HS-5 (cell line): ENCODE measurements around the gene ZNF343.
"Not testable (repeated sequence)": the region's sequence is repeated elsewhere in the genome, so short reads cannot be mapped to it uniquely, and the experiment has no call there.

ENCODE experiments used
- DNase-seq: peaks from one replicate; pipeline ENCODE4 v3.0.0-alpha.2; 2012; ENCODE audit warnings: low read depth

The ZNF343 gene

DNA sequence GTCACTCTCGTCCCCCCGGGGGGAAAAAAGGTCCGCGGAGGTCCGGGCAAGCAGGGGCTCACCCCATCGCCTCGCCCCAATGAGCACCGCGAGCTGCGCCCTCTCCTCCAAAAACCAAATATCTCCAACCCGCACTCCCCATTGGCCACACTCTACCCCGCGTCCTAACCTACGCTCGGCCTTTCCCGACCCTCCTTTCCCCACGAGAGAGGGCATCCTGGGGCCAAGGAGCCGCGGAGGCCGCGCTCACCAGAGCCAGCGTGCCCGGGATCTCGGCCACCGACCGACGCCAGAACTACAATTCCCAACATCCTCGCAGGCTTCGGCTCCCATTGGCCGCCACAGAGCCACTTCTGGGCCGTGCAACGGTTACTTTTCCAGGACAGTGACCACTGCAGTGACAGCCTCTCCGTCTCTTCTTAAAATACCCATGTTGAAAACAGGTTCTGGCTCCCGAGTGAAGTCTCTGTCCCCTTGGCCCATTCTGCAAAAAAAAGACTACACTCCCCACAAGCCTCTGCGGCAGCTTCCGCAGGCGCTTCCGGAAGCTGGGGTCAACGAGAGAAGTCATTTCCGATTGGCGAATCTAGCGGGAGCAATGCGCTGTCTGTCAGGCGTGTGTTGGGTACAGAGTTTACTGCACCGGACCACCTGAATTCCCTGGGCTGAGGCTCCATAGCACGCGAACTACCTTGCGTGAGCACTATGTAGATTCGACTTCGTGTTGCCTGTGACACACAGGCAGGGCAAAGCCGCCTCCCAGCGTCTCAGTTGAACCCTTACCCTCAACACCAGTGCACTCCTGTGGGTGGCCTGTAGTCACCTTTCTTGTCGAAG lies at the start of gene ZNF343:
Gene ZNF343 (minus strand): TSS at position 285 of the 837 bp plus-strand sequence. CDS start 15,020 bp downstream, outside the sequence.
- peak; percentile 68 for DNase-seq

DNA sequence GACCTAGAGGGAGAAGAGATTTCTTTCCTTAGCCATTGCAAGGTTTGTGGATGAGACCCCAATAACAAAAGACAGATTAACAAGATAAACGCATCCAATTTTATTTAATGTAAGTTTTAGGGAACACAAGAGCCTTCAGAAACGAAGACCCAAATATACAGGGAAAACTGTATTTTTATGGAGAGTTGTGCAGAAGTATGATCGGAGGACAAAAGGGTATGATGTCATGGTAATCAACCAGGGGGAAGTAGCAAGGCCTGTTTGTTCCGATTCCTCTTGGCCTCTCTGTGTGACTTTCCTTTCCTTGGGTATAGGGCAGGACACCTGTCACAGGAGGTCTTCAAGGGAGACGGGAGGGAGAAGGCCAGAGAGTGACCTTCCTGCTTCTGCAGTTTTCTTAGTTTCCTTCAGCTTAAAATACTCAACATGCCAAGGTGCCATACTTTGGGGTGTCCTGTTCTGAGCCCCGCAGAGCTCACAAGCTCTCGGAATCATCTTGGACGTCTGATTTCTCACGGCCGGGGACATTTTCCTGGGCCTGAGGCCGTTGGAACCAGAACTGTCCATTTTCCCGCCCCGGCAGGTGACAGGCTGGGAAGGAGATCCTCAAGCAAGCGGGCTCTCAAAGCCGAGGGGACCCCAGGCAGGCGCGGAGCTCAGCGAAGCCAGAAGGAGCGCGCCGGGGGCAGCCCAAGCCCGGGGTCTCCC lies 49.3 kb upstream of the ZNF343 start:
- DNase-seq, result no peak

DNA sequence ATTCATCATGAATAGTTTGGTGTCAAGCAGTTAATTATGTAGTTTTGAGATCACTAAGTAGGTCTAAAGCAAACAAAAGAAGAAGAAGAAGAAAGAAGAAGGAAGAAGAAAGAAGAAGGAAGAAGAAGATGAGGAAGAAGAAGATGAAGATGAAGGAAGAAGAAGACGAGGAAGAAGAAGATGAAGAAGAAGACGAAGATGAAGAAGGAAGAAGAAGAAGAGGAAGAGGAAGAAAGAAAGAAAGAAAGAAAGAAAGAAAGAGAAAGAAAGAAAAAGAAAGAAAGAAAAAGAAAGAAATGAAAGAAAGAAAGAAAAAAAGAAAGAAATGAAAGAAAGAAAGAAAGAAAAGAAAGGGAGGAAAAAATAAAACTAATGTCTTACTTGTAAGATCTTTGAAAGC lies 36.9 kb upstream of the ZNF343 start:
- DNase-seq, result no peak

DNA sequence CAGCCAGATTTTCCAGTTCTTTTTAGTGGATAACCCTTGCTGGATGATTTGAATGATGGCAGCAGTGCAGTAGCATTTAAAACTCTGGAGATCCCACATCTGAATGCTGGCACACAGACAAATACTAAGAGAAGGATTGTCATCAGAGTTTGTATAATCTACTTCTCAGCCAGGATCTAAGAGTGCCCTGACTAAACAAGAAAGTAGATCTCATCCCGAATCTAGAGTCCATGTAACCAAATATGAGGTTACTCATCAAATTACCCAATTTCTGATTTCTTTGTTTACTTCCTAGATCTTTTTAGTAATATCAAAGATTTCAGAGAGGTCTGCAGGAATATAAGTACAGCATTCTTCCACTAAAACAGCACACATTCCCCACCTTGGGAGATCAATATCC lies 35.5 kb upstream of the ZNF343 start:
- no peak for DNase-seq

DNA sequence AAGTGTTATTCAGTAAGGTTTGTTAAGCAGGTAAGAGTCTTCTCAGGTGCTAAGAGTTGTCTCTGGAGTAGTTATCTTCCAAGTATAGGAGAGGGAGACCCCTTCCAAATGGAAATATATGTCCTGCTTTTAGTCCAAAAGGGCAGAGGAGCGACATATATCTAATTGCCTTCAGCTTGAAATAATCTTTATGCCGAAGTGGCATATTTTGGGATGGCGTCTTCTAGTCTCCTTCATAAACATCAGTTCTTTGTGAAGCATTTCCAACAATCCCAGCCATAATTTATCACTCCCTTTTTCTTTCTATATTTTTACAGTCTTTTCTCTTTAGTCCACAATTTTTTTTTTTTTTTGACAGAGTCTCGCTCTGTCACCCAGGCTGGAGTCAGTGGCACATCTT lies 33.6 kb upstream of the ZNF343 start:
- no peak for DNase-seq

DNA sequence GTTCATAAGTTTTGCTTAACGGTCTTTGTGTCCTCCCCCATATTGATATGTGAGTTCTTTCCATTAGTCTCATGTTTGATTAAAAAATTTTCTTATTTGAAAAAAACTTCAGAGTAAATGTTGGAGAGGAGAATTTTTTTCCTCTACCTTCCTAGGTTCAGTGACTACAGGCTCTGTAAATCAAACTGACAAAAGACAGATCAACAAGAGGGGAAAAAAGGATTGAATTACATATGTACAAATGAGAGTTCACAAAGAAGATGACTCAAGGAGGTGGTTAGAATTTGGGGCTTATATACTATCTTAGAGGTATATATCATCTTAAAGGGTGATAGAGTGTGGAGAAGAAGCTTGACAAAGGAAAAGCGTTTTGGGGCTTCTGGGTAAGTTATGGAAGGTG lies 33.2 kb upstream of the ZNF343 start:
- DNase-seq, result no peak

DNA sequence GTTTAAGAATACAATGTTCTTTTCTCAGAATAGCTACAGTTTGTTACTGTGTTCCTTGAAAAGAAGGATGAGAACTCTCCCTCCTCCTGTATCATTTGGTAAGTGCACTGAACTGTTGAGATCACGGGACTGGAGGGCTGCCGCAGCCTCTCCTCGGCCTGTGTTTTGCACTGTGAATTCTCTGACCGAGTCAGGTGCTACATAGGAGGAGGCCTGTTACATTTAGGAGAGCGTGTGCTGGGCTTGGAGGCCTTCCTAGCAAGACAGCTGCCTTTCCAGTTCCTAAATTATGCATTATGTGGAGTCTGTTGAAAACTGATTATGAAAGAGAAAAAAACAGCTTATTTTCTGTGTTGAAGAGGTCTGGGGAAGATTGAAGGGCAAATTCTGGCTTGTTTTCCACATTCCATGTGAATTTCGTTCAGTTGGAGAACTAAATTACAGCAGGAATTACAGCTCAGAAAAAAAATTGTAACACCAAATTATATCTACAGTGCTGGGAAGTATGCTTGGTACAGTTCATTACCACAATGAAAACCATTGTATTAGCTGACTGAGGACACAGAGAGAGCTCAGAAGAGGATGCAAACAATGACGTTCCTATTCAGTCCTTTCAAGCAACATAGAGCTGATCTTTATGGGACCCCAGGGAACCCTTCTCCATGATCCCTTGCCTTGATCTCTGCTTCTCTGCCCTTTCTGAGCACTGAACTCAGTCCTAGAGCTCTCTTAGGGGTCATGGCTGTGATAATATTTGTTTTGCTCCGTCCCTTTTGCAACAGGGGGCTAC lies 30.4 kb upstream of the ZNF343 start:
- no peak for DNase-seq

DNA sequence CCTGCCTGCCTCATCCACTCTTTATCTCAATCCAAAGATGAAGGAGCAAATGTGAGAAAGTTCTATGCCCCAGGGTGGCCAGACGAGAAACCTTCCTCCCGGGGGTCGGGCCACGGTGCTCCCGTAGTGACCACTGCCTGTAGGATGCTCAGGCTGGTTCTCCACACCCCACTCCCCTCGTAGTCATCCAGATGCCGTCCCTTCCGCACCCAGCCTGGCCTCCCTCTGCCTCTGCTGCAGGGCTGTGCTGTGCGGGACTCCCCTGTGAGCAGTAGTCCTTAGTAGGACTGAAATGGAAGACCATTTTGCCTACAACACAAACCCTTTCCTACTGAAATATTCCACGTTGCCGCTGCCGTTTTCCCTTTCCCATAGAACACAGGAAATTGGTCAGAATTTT lies 29.6 kb upstream of the ZNF343 start:
- DNase-seq, result no peak

DNA sequence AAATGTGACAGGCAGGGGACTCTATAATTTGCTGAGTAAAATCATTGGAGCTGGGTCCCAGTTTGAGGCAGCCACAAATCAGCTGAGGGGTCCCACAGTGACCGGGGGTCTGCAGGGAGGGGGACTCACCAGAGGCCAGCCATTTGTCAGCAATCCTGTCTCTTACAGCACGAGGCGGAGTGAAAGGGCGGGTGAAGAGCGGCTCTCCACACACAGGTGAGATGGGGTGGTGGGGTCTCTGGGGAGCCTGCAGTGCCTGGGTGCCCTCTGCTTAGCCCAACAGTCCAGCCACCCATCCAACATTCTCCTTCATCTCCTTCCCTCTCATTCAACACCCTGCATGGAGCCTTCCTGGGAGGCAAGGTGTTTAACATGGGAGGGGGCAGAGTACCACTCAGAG lies 28.4 kb upstream of the ZNF343 start:
- DNase-seq, result no peak

DNA sequence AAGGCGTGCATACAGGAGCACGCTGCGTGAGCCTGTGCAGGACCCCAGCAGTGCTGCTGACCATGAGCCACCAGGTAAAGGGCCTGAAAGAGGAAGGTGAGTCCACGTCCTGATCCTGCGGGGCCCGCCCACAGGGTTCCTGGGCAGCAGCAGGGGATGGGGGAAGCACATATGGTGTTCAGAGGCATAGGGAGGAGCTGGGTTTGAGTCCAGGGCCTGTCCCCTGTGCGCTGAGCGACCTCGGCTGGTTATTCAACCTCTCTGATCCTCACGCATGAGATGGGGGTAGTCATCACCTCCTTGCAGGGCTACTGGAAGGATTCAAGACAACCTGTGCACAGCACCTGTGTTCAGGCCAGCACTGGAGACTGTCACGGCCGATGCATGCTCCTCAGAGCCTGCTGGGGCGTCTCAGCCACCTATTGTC lies 27.9 kb upstream of the ZNF343 start, which contains the start of gene TMC2:
Gene TMC2 (plus strand): TSS at position 14 of the 427 bp plus-strand sequence. CDS start 49 bp downstream, at position 63.
- DNase-seq, result no peak

DNA sequence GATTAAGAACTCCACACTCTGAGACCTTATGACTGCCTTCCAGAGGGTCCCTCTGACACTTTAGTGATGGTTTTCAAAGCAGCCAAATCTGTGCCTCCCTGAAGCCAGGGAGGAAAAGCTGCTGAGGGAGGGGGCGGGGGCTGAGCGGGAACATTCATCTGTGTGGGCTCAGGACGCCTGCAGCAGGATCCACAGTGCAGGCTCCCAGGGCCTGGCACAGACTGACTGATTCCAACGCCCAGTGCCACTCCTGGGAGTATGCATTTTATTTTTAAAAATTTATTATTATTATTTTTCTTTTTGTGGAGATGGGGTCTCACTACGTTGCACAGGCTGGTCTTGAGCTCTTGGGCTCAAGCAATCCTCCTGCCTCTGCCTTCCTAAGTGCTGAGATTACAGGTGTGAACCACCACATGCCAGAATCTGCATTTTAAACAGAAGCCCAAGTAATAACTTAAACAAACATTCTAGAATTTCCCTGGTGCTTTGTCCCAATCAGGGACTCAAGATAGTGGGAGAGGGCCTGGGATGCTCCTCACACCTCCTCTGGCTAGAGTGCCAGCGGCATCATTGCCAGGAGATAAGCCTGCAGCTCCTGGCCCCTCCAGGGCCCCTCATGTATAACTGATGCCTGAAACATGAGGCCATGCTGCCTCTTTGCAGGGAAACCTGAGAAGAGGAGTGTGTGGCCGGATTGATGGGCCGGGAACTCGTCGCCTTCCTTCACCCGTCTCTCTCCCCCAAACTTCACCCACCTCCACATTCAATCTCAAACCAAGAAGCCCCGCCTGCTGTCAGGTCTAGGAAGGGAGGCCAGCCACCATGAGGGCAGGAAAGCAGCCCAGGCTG lies 27.2 kb upstream of the ZNF343 start:
- DNase-seq, result no peak

DNA sequence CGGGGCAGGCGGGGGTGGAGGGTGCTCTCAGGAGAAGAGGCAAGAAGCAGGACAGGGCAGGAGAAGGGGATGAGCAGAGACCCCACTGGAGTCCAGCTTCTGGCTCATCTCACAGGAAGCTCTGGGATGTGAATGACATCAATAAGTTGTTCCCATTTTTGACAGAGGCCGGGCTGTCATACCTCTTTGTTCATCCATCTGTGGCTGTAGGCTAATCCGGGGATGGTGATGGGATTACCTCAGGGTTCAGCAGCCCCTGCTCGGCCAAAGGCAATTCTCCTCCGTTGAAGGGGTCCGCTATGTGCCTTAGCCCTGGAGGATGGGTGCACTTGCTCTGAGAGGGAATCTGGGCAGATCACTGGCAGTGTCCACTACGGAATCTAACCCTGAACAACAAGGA lies 24.4 kb upstream of the ZNF343 start:
- DNase-seq, result no peak

DNA sequence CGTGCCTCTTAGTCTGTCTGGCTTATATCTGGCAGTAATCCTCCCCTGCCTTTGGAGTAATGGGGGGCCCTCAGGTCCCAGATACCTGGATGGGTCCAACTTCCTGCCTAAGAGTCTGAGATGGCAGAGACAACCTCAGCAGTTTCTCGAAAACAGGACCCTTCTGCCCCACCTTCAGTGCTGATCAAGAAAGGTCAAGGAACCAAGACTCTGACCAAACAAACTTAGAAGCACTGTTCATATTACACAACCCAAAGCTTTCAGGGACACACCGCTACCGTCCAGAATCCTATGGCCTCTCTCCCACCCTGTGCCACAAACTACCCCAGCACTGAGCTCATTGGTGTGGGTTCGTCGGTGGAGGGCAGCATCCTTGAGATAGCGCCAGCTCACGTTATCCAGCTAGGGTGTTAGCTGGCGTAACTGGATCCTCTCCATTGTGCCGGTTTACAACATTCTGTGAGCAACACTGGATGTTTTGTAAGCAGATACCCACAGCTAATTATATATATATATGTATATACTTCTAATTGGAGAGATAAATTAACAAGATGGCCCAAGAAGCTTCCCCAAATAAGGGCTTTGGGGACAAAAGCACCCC lies 20.1 kb upstream of the ZNF343 start:
- DNase-seq, result no peak

DNA sequence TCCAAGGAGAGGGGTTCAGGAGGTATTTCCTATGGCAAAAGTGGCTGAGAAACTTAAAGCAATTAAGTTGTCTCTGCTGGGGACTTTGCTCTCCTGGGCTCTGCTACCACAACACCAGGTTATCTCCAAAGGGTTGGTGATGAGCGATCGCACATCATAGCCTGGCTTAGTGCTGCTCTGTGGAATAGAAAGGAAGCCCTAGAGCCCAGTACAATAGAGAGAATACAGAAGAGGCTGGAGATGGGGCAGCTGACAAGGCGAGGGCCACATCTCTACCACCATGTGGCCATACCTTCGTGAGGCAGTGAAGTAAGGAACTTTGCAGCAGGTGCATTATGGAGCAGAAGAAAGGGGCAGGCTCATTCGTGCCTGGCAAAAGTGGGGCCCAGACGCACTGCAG lies 19.0 kb upstream of the ZNF343 start:
- no peak for DNase-seq

DNA sequence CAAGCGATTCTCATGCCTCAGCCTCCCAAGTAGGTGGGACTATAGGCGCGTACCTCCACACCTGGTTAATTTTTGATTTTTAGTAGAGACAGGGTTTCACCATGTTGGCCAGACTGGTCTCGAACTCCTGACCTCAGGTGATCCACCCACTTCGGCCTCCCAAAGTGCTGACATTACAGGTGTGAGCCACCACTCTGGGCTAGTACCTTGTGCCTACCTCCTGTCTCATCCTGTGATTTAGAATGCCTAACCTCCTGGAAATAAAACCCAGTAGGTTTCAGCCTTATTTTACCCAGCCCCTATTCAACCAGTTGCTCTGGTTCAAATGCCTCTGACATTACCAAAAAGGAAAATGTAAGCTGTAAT lies 17.5 kb upstream of the ZNF343 start:
- DNase-seq, result not testable (repeated sequence)

DNA sequence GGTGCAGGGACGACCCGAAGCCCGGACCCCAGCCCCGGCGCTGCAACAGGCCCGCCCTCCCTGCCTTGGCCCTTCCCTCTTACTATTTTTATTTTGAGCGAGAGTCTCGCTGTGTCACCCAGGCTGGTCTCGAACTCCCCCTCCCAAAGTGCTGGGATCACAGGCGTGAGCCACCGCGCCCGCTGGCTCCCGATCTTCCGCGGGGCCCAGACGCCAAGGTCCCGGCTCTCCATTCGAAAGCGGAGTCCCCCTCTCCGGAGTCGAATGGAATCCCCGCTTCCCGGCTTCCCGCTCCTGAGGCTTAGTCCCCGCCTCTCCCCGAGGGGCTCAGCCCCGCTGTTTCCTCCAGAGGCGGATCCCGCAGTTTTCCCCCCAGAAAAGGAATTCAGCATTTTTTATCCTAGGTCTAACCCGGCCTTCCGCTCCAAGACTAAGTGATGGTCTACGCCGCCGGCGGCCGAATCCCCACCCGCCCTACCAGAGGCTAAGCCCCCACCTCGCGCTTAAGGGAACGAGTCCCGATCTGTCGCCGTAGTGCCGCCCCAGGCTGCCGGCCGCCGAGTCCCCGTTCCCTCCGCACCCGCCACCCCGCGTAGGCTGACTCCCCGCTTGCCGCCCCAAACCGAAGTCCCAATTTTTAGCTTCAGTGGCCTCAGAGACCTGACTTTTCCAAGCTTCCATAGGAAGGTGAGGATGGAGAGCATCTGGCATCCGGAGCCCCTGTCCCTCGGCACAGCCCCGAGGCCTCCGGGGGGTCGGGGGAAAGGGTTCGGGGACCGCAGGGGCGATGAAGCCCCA lies 16.2 kb upstream of the ZNF343 start:
- peak; percentile 44 for DNase-seq

DNA sequence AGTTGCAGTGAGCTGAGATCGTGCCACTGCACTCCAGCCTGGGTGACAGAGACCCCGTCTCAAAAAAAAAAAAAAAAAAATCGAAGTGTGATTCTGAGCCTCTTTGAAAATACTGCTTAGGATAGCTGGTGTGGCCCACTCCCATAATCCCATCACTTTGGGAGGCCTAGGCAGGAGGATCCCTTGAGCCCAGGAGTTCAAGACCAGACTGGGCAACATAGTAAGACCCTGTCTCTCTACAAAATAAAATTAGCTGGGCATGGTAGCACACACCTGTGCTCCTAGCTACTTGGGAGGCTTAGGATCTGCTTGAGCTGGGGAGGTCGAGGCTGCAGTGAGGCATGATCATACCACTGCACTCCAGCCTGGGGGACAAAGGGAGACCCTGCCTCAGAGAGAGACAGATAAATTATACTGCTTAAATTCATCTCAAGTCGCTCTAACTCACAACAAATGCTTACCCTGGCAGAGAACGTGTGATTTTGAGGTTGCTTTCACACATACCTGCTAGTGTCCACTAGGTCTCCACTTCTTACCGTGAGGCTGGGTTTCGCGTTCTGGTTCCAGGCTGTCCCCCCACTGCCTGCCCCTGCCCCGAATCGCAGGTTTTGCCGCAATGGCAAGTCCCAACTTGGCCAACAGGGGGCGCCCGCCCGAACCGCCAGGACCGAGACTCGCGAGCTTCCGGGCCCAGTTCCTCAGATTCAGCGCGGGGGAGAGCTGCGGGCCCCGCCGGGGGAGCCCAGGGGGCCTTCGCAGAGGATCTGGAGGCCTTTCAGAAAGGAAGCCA lies 15.4 kb upstream of the ZNF343 start:
- peak; percentile 47 for DNase-seq

DNA sequence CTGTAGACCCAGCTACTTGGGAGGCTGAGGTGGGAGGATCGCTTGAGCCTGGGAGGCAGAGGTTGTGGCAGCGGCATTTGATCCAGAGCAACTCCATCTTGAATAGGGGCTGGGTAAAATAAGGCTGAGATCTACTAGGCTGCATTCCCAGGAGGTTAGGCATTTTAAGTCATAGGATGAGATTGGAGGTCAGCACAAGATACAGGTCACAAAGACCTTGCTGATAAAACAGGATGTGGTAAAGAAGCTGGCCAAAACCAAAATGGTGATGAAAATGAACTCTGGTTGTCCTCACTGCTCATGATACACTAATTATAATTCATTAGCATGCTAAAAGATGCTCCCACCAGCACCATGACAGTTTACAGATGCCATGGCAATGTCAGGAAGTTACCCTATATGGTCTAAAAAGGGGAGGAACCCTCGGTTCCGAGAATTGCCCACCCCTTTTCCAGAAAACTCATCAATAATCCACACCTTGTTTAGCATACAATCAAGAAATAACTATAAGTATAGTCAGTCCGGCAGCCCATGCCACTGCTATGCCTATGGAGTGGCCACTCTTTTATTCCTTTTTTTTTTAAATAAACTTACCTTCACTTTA lies 14.2 kb upstream of the ZNF343 start:
- not testable (repeated sequence) for DNase-seq
